Measurements from ENCODE around the gene CHST2.
A peak's percentile ranks its signal among the peaks of the same experiment; 100 is the strongest.
"Not testable (repeated sequence)": the region's sequence is repeated elsewhere in the genome, so short reads cannot be mapped to it uniquely, and the experiment has no call there.

The CHST2 gene

GRCh38 chr3:143119009-143119914 lies at the start of gene CHST2:
CHST2 (plus strand) TSS chr3:143119771; CDS start chr3:143120817, 1,046 bp downstream.
- DNase-seq: peak; percentile 78

- DNase-seq: peak; percentile 83
Measured at GRCh38 chr3:143070977-143071551, 48.5 kb upstream of the CHST2 start.

- DNase-seq: no peak
Measured at GRCh38 chr3:143071776-143072175, 47.8 kb upstream of the CHST2 start.

- DNase-seq: not testable (repeated sequence)
Measured at GRCh38 chr3:143072298-143073020, 47.1 kb upstream of the CHST2 start.

- not testable (repeated sequence) for DNase-seq
Measured at GRCh38 chr3:143073541-143073940, 46.0 kb upstream of the CHST2 start.

- not testable (repeated sequence) for DNase-seq
Measured at GRCh38 chr3:143073983-143074382, 45.6 kb upstream of the CHST2 start.

GRCh38 chr3:143078883-143079282 lies 40.7 kb upstream of the CHST2 start:
- DNase-seq: peak; percentile 42

GRCh38 chr3:143080196-143080595 lies 39.4 kb upstream of the CHST2 start:
- DNase-seq: no peak

- DNase-seq: no peak
Measured at GRCh38 chr3:143081365-143081764, 38.2 kb upstream of the CHST2 start.

GRCh38 chr3:143081844-143082778 lies 37.5 kb upstream of the CHST2 start:
- no peak for DNase-seq

GRCh38 chr3:143083781-143084180 lies 35.8 kb upstream of the CHST2 start:
- no peak for DNase-seq

GRCh38 chr3:143084856-143085731 lies 34.5 kb upstream of the CHST2 start:
- peak; percentile 40 for DNase-seq

- DNase-seq: no peak
Measured at GRCh38 chr3:143088835-143089234, 30.7 kb upstream of the CHST2 start.

- DNase-seq: no peak
Measured at GRCh38 chr3:143089965-143090364, 29.6 kb upstream of the CHST2 start.

- DNase-seq: no peak
Measured at GRCh38 chr3:143090486-143090885, 29.1 kb upstream of the CHST2 start.

GRCh38 chr3:143090976-143091837 lies 28.4 kb upstream of the CHST2 start:
- DNase-seq: no peak

GRCh38 chr3:143092191-143092590 lies 27.4 kb upstream of the CHST2 start:
- DNase-seq: no peak

GRCh38 chr3:143095813-143096212 lies 23.8 kb upstream of the CHST2 start:
- DNase-seq: no peak

GRCh38 chr3:143098032-143098764 lies 21.4 kb upstream of the CHST2 start:
- no peak for DNase-seq

GRCh38 chr3:143099210-143099609 lies 20.4 kb upstream of the CHST2 start:
- DNase-seq: no peak

Data from fibroblast of skin of right quadriceps (primary cell).